ENCODE results near the gene CLC. TPM values are rescaled to one million over a fixed set of nuclear protein-coding genes. Genes with fewer than 3 reads are reported as not detected.

Gene CLC
- not detected in 2 replicates for total RNA-seq

DNA sequence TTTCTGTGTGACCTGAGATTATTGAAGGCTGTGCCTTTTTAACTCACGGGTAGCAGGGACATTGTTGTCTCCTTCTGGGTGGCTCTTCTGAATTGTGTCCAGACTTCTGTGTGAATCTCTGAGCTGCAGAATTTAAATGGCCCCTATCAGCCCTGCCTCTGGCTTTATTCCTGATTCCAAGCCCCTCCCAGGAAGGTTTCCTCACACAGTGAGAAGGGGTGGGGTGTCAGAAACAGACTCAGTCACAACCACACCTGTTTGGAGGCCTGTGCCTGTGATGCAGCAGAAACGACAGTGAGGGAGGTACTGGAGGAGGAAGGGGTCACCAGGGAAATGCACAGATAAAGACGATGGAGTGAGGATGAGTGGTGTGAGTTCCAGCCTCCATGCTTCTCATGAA, at the start of gene CLC:
Gene CLC (minus strand): TSS at position 139 of the 400 bp plus-strand sequence. CDS start 77 bp downstream, at position 62.

GRCh38 chr19:39778763-39779162, 40.9 kb upstream of the CLC start, which contains the start of gene LEUTX:
Gene LEUTX (plus strand): TSS chr19:39778854. CDS start chr19:39778921, 67 bp downstream.

GRCh38 chr19:39704181-39705044, 33.4 kb downstream of the CLC start, which contains the start of gene LGALS14:
Gene LGALS14 (plus strand): TSS chr19:39704481. CDS start chr19:39704529, 48 bp downstream.

Small RNAs within 50 kb of the gene (small RNA-seq; reads per million reads assigned to genes)
- gene RPS29P27, result not detected

Other genes starting within 250 kb of the CLC start
- gene DLL3, start 239.1 kb downstream of the CLC start, total RNA-seq, result 0.37 and 0.39 TPM in 2 replicates
- not detected in 2 replicates for gene SELENOV, start 222.9 kb downstream of the CLC start, total RNA-seq
- 3.9 and 4.8 TPM in 2 replicates for gene EID2B, start 205.2 kb downstream of the CLC start, total RNA-seq
- 5.9 and 8.6 TPM in 2 replicates for gene EID2, start 197.9 kb downstream of the CLC start, total RNA-seq
- gene LGALS13, start 135.5 kb downstream of the CLC start, total RNA-seq, result not detected in 2 replicates
- not detected in 2 replicates for gene LGALS16, start 82.1 kb downstream of the CLC start, total RNA-seq
- not detected in 2 replicates for gene LGALS14, start 33.5 kb downstream of the CLC start, total RNA-seq
- not detected in 2 replicates for gene LEUTX, start 40.8 kb upstream of the CLC start, total RNA-seq
- 9.0 and 14.7 TPM in 2 replicates for gene DYRK1B, start 96.1 kb upstream of the CLC start, total RNA-seq
- gene FBL, start 108.3 kb upstream of the CLC start, total RNA-seq, result 199 and 231 TPM in 2 replicates
- gene FCGBP, start 196.6 kb upstream of the CLC start, total RNA-seq, result under 0.01 and 0.59 TPM in 2 replicates
- 111 and 112 TPM in 2 replicates for gene PSMC4, start 233.1 kb upstream of the CLC start, total RNA-seq